Fibroblast of peridontal ligament (primary cell): ENCODE measurements around the gene CCDC148.

Experiments used
- DNase-seq: peaks from one replicate; pipeline ENCODE4 v3.0.0-alpha.2; 2010; ENCODE audit errors: extremely low read depth

The CCDC148 gene

GRCh38 chr2:158174495-158174894 is 282.1 kb downstream of the CCDC148 start:
- no peak for DNase-seq

GRCh38 chr2:158172719-158173118 is 283.8 kb downstream of the CCDC148 start:
- DNase-seq = no peak

GRCh38 chr2:158154596-158154995 is 302.0 kb downstream of the CCDC148 start:
- DNase-seq = no peak

GRCh38 chr2:158153270-158154015 is 303.1 kb downstream of the CCDC148 start:
- no peak for DNase-seq

GRCh38 chr2:158144914-158145625 is 311.5 kb downstream of the CCDC148 start:
- DNase-seq = no peak

- DNase-seq = no peak
These were observed 312.7 kb downstream of the CCDC148 start for GRCh38 chr2:158143703-158144360.

GRCh38 chr2:158142568-158143332 is 313.8 kb downstream of the CCDC148 start:
- no peak for DNase-seq

- DNase-seq = no peak
These were observed 314.4 kb downstream of the CCDC148 start for GRCh38 chr2:158142165-158142564.

- DNase-seq = no peak
These were observed 316.4 kb downstream of the CCDC148 start for GRCh38 chr2:158140201-158140600.

- no peak for DNase-seq
These were observed 318.3 kb downstream of the CCDC148 start for GRCh38 chr2:158138255-158138654.

GRCh38 chr2:158135096-158135495 is 321.5 kb downstream of the CCDC148 start:
- no peak for DNase-seq

GRCh38 chr2:158134655-158135054 is 321.9 kb downstream of the CCDC148 start:
- DNase-seq = no peak

- DNase-seq = no peak
These were observed 322.5 kb downstream of the CCDC148 start for GRCh38 chr2:158134055-158134454.

GRCh38 chr2:158131919-158132566 is 324.5 kb downstream of the CCDC148 start:
- DNase-seq = no peak

- DNase-seq = no peak
These were observed 325.1 kb downstream of the CCDC148 start for GRCh38 chr2:158131483-158131912.

- no peak for DNase-seq
These were observed 325.6 kb downstream of the CCDC148 start for GRCh38 chr2:158130832-158131473.

- no peak for DNase-seq
These were observed 327.5 kb downstream of the CCDC148 start for GRCh38 chr2:158129037-158129436.

- DNase-seq = no peak
These were observed 328.2 kb downstream of the CCDC148 start for GRCh38 chr2:158128168-158128973.

- DNase-seq = no peak
These were observed 329.2 kb downstream of the CCDC148 start for GRCh38 chr2:158127380-158127804.
